Colonic mucosa (tissue), 4 donors: ENCODE data around the gene CTIF. TPM values are rescaled to one million over a fixed set of nuclear protein-coding genes. Genes with fewer than 3 reads are reported as not detected.

Source experiments
- DNase-seq: peaks from one replicate; pipeline ENCODE4 v3.0.0-alpha.2; 2020
- H3K27ac ChIP-seq: fragments of 200-600 bp; one replicate; pipeline ENCODE4 v1.8.0; 2021
- H3K27me3 ChIP-seq: fragments of 200-600 bp; one replicate; pipeline ENCODE4 v1.8.0; 2021
- H3K36me3 ChIP-seq: fragments of 200-600 bp; one replicate; pipeline ENCODE4 v1.8.0; 2021
- H3K4me1 ChIP-seq: fragments of 200-600 bp; one replicate; pipeline ENCODE4 v1.8.0; 2021; ENCODE audit warnings: mild to moderate bottlenecking
- H3K4me3 ChIP-seq: fragments of 200-600 bp; one replicate; pipeline ENCODE4 v1.8.0; 2021
- H3K9ac ChIP-seq, 2 donors: one replicate each; pipeline ENCODE4 v1.7.0; 2013; ENCODE audit warnings: control low read depth in 2 of 2, low read depth in 2 of 2, low read length in 2 of 2
- H3K9me3 ChIP-seq: fragments of 200-600 bp; one replicate; pipeline ENCODE4 v1.8.0; 2021
- CTCF ChIP-seq: fragments of 200-600 bp; IDR thresholded peaks from one replicate; pipeline ENCODE4 v1.8.0; 2022; ENCODE audit warnings: antibody characterized with exemption, mild to moderate bottlenecking
- intact Hi-C: fragments of 100-400 bp; cut with DNase I; formaldehyde crosslinking; loops from one replicate; pipeline ENCODE4 v1.14.1; 2022
- total RNA-seq, 2 donors: library from RNA; stranded (reverse); fragmentation: NEBNext Ultra II Directional in 1 of 2; extraction: Animal tissue kit (Norgen Biotek cat#: 25700) in 1 of 2; gene quantifications; one replicate each; pipeline ENCODE4 v1.2.1, GENCODE V29; 2021
- donor health status: healthy.
- donor health status: DM: no; HTN: no; CAD: no.
- donor health status: DM: no; HTN: no; CAD: no.

Gene CTIF
- total RNA-seq, 2 donors from 2014 or later: 13.0 to 16.7 TPM

GRCh38 chr18:48831802-48832201 is 293.0 kb downstream of the CTIF start:
- no peak overlapping the region for H3K27ac ChIP-seq
- TF ChIP-seq CTCF: no peak
- H3K27me3 ChIP-seq: no peaks in the 10 kb centered on the region
- no peaks in the 10 kb centered on the region for H3K9me3 ChIP-seq
- no peak for DNase-seq
- no peak overlapping the region for H3K4me3 ChIP-seq
- H3K36me3 ChIP-seq: no peaks in the 10 kb centered on the region
- H3K4me1 ChIP-seq: no peaks in the 10 kb centered on the region
- H3K9ac ChIP-seq: no peak overlapping the region
- intact Hi-C loops: no loop called here

- no peak for TF ChIP-seq CTCF
- intact Hi-C loops: no loop called here
- H3K27ac ChIP-seq: no peak overlapping the region
- no peaks in the 10 kb centered on the region for H3K27me3 ChIP-seq
- DNase-seq: peak; percentile 56
- H3K36me3 ChIP-seq: no peaks in the 10 kb centered on the region
- H3K4me3 ChIP-seq: no peak overlapping the region
- H3K4me1 ChIP-seq: no peaks in the 10 kb centered on the region
- no peaks in the 10 kb centered on the region for H3K9me3 ChIP-seq
- no peak overlapping the region for H3K9ac ChIP-seq
Observed at GRCh38 chr18:48832938-48833700, 294.3 kb downstream of the CTIF start.

GRCh38 chr18:48833701-48834412 is 295.0 kb downstream of the CTIF start:
- Histone ChIP-seq H3K27me3 (no peaks in the 10 kb centered on the region), H3K36me3 (no peaks in the 10 kb centered on the region), H3K27ac (no peak overlapping the region), H3K4me1 (no peaks in the 10 kb centered on the region), H3K4me3 (no peak overlapping the region), H3K9me3 (no peaks in the 10 kb centered on the region), H3K9ac (peak overlapping the region in 1 of 2 donors; percentile 4)
- no peak for DNase-seq
- intact Hi-C loops: no loop called here
- TF ChIP-seq CTCF: no peak

- intact Hi-C loops: no loop called here
- Histone ChIP-seq H3K27ac (no peak overlapping the region), H3K36me3 (no peaks in the 10 kb centered on the region), H3K4me1 (no peaks in the 10 kb centered on the region), H3K4me3 (no peak overlapping the region), H3K9ac (no peak overlapping the region), H3K27me3 (no peaks in the 10 kb centered on the region), H3K9me3 (no peaks in the 10 kb centered on the region)
- DNase-seq: peak; percentile 59
- TF ChIP-seq CTCF: no peak
Observed at GRCh38 chr18:48834413-48835031, 295.7 kb downstream of the CTIF start.

GRCh38 chr18:48835119-48835518 is 296.3 kb downstream of the CTIF start:
- H3K9me3 ChIP-seq: no peaks in the 10 kb centered on the region
- no peaks in the 10 kb centered on the region for H3K27me3 ChIP-seq
- H3K4me3 ChIP-seq: no peak overlapping the region
- no peak for DNase-seq
- no peak overlapping the region for H3K9ac ChIP-seq
- intact Hi-C loops: no loop called here
- no peak for TF ChIP-seq CTCF
- H3K27ac ChIP-seq: no peak overlapping the region
- no peaks in the 10 kb centered on the region for H3K4me1 ChIP-seq
- H3K36me3 ChIP-seq: no peaks in the 10 kb centered on the region
